ENCODE measurements around the gene GXYLT2. TPM values are rescaled to one million over a fixed set of nuclear protein-coding genes. Genes with fewer than 3 reads are reported as not detected.

Gene GXYLT2
- total RNA-seq, 2 experiments from 2014 or later, result 0.08 TPM; not detected in 1

DNA sequence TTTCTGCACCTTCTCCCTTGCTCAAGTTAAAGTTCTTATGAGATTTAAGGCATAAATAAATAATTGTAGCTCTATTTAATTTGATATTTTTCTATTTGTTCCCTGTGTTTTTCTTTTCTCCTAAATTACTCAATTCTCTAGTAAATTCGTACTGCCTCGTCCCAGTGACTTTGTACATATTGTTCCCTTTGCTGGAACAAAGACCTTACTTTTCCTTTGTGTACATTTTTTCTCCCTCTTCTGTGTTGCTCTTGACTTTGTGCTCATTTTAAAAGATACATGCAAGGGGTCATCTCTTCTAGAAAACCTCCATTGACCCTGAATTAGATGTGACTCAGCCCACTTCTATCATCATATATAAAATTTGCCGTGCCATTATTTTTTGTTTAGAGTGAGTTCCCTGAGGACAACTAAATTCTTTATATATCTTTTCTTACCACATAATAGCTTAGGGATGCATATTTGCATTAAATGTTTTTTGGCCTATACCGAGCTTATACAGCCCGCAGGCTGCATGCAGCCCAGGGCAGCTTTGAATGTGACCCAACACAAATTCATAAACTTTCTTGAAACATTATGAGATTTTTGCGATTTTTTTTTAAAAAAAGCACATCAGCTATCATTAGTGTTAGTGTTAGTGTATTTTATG lies 138.4 kb downstream of the GXYLT2 start:
- POLR2A ChIA-PET, result interaction anchor here (0.5 kb wide), 1 partner anchor 23 kb away, joined by 3 read pairs; no protein-coding TSS in a partner anchor
- no peak for TF ChIP-seq CTCF (IDR thresholded peaks at IDR 0.05)
- peaks cover 89% of the 10 kb centered on the region for H3K4me1 Mint-ChIP-seq (ENCODE audit: low read depth)
- H3K9me3 Mint-ChIP-seq, result no peaks in the 10 kb centered on the region
- H3K27ac ChIP-seq (ENCODE audit: low read depth in 1 of 2, low read length in 2 of 2), result no peak overlapping the region
- H3K27me3 ChIP-seq (ENCODE audit: control insufficient read depth in 1 of 2, insufficient read depth in 2 of 2, low read length in 2 of 2), result no peaks in the 10 kb centered on the region
- peak overlapping the region; percentile 5 for H3K27ac Mint-ChIP-seq
- no peaks in the 10 kb centered on the region for H3K9me3 ChIP-seq (ENCODE audit: control insufficient read depth in 1 of 2, insufficient read depth in 1 of 2, low read length in 2 of 2)
- H3K4me1 ChIP-seq (ENCODE audit: insufficient read depth, low read length), result peaks cover 30% of the 10 kb centered on the region
- DNase-seq (no peak), ATAC-seq (ENCODE audit: poor library complexity) (no peak)
- H3K4me3 ChIP-seq (ENCODE audit: low read length), result no peak overlapping the region
- intact Hi-C loops (cut with DNase I, micrococcal nuclease), result no loop called here
- H3K27me3 Mint-ChIP-seq, result no peaks in the 10 kb centered on the region
- H3K36me3 Mint-ChIP-seq (ENCODE audit: low read depth), result peaks cover 10% of the 10 kb centered on the region
- peaks cover 5% of the 10 kb centered on the region for H3K36me3 ChIP-seq (ENCODE audit: insufficient read depth, low read length)
- no peak overlapping the region for H3K4me3 Mint-ChIP-seq
- CTCF ChIA-PET, result no interaction called here

Other genes starting within 250 kb of the GXYLT2 start
- gene SHQ1, start 39.6 kb upstream of the GXYLT2 start, total RNA-seq, result 10 to 100 TPM in 1 of 2 experiments, 1 to 10 TPM in 1; 9.4 to 13.1 TPM
- gene PPP4R2, start 108.8 kb downstream of the GXYLT2 start, total RNA-seq, result 10 to 100 TPM; 67.8 to 80.3 TPM
- 10 to 100 TPM; 14.8 to 16.0 TPM for gene EBLN2, start 173.6 kb downstream of the GXYLT2 start, total RNA-seq